CD14-positive monocyte (primary cell): ENCODE measurements around the gene ARMH3. TPM values are rescaled to one million over a fixed set of nuclear protein-coding genes. Genes with fewer than 3 reads are reported as not detected.

ENCODE experiments used
- DNase-seq, 3 donors: peaks; one replicate each; pipeline ENCODE4 v3.0.0-alpha.2; 2011 to 2022
- H2AFZ ChIP-seq: 2 replicates; pipeline ENCODE4 v1.6.0; 2012; ENCODE audit warnings: mild to moderate bottlenecking, low read depth, low read length, inconsistent platforms; ENCODE audit not compliant: insufficient read depth, poor library complexity, severe bottlenecking
- H3K27ac ChIP-seq, 2 donors: 1 replicate in 1 of 2; 2 replicates in 1 of 2; pipeline ENCODE4 v1.5.1; 2012 to 2013; ENCODE audit warnings: low read length in 2 of 2, control low read depth in 1 of 2, inconsistent platforms in 1 of 2, low read depth in 1 of 2, mild to moderate bottlenecking in 1 of 2
- H3K27me3 ChIP-seq, 2 donors: one replicate each; pipeline versions ENCODE4 v1.6.0 to v1.6.1; 2011 to 2013; ENCODE audit warnings: low read length in 2 of 2; ENCODE audit not compliant: control insufficient read depth in 2 of 2, insufficient read depth in 2 of 2
- H3K36me3 ChIP-seq, 2 donors: replicated peaks in 1 of 2; 1 replicate in 1 of 2; 2 replicates in 1 of 2; pipeline versions ENCODE4 v1.5.1 to v1.6.1; 2012 to 2013; ENCODE audit warnings: low read length in 2 of 2, control low read depth in 1 of 2, inconsistent platforms in 1 of 2, mild to moderate bottlenecking in 1 of 2; ENCODE audit not compliant: insufficient read depth in 2 of 2, control insufficient read depth in 1 of 2
- H3K4me1 ChIP-seq, 2 donors: 1 replicate in 1 of 2; 2 replicates in 1 of 2; pipeline versions ENCODE4 v1.5.1 to v1.6.1; 2012 to 2013; ENCODE audit warnings: low read length in 2 of 2, control low read depth in 1 of 2, inconsistent platforms in 1 of 2, mild to moderate bottlenecking in 1 of 2, moderate library complexity in 1 of 2; ENCODE audit not compliant: insufficient read depth in 2 of 2, control insufficient read depth in 1 of 2
- H3K4me2 ChIP-seq: replicated peaks from 2 replicates; pipeline ENCODE3; 2012; ENCODE audit warnings: low read length, moderate library complexity, mild to moderate bottlenecking; ENCODE audit not compliant: poor library complexity, severe bottlenecking; ENCODE audit errors: extremely low read depth
- H3K4me3 ChIP-seq, 3 experiments: fragments of 200-600 bp in 1 of 3; sonication (generic) in 1 of 3; replicated peaks in 1 of 3; 1 replicate in 2 of 3; 2 replicates in 1 of 3; pipeline ENCODE4 v1.5.1; 2011 to 2013; ENCODE audit warnings: low read length in 3 of 3, mild to moderate bottlenecking in 3 of 3, control low read depth in 2 of 3, low read depth in 2 of 3, inconsistent platforms in 1 of 3, moderate library complexity in 1 of 3
- H3K79me2 ChIP-seq: 2 replicates; pipeline ENCODE4 v1.6.0; 2012; ENCODE audit warnings: mild to moderate bottlenecking, control low read depth, inconsistent platforms, low read length, moderate library complexity; ENCODE audit not compliant: insufficient read depth
- H3K9ac ChIP-seq: 2 replicates; pipeline ENCODE4 v1.6.0; 2017; ENCODE audit warnings: low read length, mild to moderate bottlenecking; ENCODE audit not compliant: insufficient read depth, poor library complexity, severe bottlenecking
- H3K9me3 ChIP-seq, 2 donors: replicated peaks in 1 of 2; 1 replicate in 1 of 2; 2 replicates in 1 of 2; pipeline versions ENCODE4 v1.5.1 to v1.6.1; 2012 to 2013; ENCODE audit warnings: low read length in 2 of 2, control low read depth in 1 of 2; ENCODE audit not compliant: control insufficient read depth in 1 of 2, insufficient read depth in 1 of 2
- H4K20me1 ChIP-seq: 2 replicates; pipeline ENCODE4 v1.6.0; 2012; ENCODE audit warnings: mild to moderate bottlenecking, low read length, control low read depth, moderate library complexity; ENCODE audit not compliant: insufficient read depth
- H3K27ac Mint-ChIP-seq, 7 donors: one replicate each; pipeline ENCODE4 v1.8.0; 2020; ENCODE audit warnings: mild to moderate bottlenecking in 7 of 7, mixed read lengths in 7 of 7, moderate library complexity in 6 of 7, inconsistent platforms in 2 of 7
- H3K27me3 Mint-ChIP-seq, 3 donors: one replicate each; pipeline ENCODE4 v1.8.0; 2021 to 2022; ENCODE audit warnings: low read depth in 3 of 3, mild to moderate bottlenecking in 3 of 3, mixed read lengths in 3 of 3, moderate library complexity in 3 of 3, inconsistent platforms in 1 of 3
- H3K36me3 Mint-ChIP-seq, 2 donors: one replicate each; pipeline ENCODE4 v1.8.0; 2020; ENCODE audit warnings: mixed read lengths in 2 of 2, inconsistent platforms in 1 of 2, mild to moderate bottlenecking in 1 of 2
- H3K4me1 Mint-ChIP-seq: one replicate; pipeline ENCODE4 v1.8.0; 2020; ENCODE audit warnings: mild to moderate bottlenecking, mixed read lengths
- H3K4me3 Mint-ChIP-seq, 2 donors: one replicate each; pipeline ENCODE4 v1.8.0; 2020; ENCODE audit warnings: mild to moderate bottlenecking in 2 of 2, mixed read lengths in 2 of 2, moderate library complexity in 1 of 2
- H3K9me3 Mint-ChIP-seq, 7 donors: one replicate each; pipeline ENCODE4 v1.8.0; 2020 to 2022; ENCODE audit warnings: mixed read lengths in 7 of 7, mild to moderate bottlenecking in 6 of 7, moderate library complexity in 6 of 7, inconsistent platforms in 2 of 7
- CTCF ChIP-seq: fragments of 200-600 bp; IDR thresholded peaks from one replicate; pipeline ENCODE4 v1.8.0; 2022; ENCODE audit warnings: antibody characterized with exemption, mild to moderate bottlenecking
- WGBS: methylation state at CpG from one replicate; pipeline ENCODE4 v1.1.5; 2013; ENCODE audit warnings: missing lambda C conversion rate; ENCODE audit not compliant: insufficient coverage; 5-methylcytosine and 5-hydroxymethylcytosine counted together
- intact Hi-C, 2 donors: fragments of 100-400 bp; cut with micrococcal nuclease; formaldehyde crosslinking; loops; one replicate each; pipeline versions ENCODE4 v1.15.0 to v1.15.1; 2023
- polyA plus RNA-seq, 3 donors: library from polyadenylated mRNA; depleted of rRNA in 1 of 3; unstranded in 2 of 3; stranded (reverse) in 1 of 3; fragments of 300-500 nt in 2 of 3; fragments of >200 nt in 1 of 3; fragmentation: Illumina TruSeq in 2 of 3; gene quantifications; 1 replicate in 2 of 3; 2 replicates in 1 of 3; pipeline ENCODE4 v1.2.3, GENCODE V29; 2012 to 2021

ARMH3 gene
- polyA plus RNA-seq, 3 donors = 20.4 to 26.3 (median 22.1) TPM

GRCh38 chr10:101941871-101942270, 114.1 kb downstream of the ARMH3 start:
- Histone ChIP-seq H3K4me1 (peaks cover 13 to 23% of the 10 kb centered on the region in 2 donors), H3K9me3 (no peaks in the 10 kb centered on the region), H2AFZ (no peak overlapping the region), H3K79me2 (no peaks in the 10 kb centered on the region), H4K20me1 (peaks cover 44% of the 10 kb centered on the region), H3K4me2 (no peak overlapping the region), H3K4me3 (no peak overlapping the region), H3K9ac (no peak overlapping the region), H3K36me3 (peaks cover 19 to 72% of the 10 kb centered on the region in 2 donors), H3K27ac (no peak overlapping the region), H3K27me3 (no peaks in the 10 kb centered on the region)
- DNase-seq = no peak
- 75% methylated on average over 1 of the region's 1 CpG for WGBS
- Mint-ChIP-seq H3K36me3 (peaks cover 49 to 77% of the 10 kb centered on the region in 2 donors), H3K27ac (no peak overlapping the region), H3K4me3 (no peak overlapping the region), H3K9me3 (peaks cover 0 to under 1% (median 0%) of the 10 kb centered on the region in 7 donors), H3K4me1 (peaks cover 24% of the 10 kb centered on the region), H3K27me3 (peaks cover 0 to 2% (median 0%) of the 10 kb centered on the region in 3 donors)
- intact Hi-C loops = no loop called here
- TF ChIP-seq CTCF = no peak

GRCh38 chr10:101940916-101941315, 115.1 kb downstream of the ARMH3 start:
- Mint-ChIP-seq H3K27ac (no peak overlapping the region), H3K36me3 (peaks cover 48 to 79% of the 10 kb centered on the region in 2 donors), H3K27me3 (peaks cover 0 to 2% (median 0%) of the 10 kb centered on the region in 3 donors), H3K4me1 (peaks cover 24% of the 10 kb centered on the region), H3K4me3 (no peak overlapping the region), H3K9me3 (no peaks in the 10 kb centered on the region)
- Histone ChIP-seq H3K27me3 (no peaks in the 10 kb centered on the region), H3K36me3 (peaks cover 24 to 80% of the 10 kb centered on the region in 2 donors), H3K4me1 (peaks cover 13 to 23% of the 10 kb centered on the region in 2 donors), H3K9me3 (no peaks in the 10 kb centered on the region), H3K4me3 (no peak overlapping the region), H3K79me2 (no peaks in the 10 kb centered on the region), H3K27ac (no peak overlapping the region), H4K20me1 (peaks cover 47% of the 10 kb centered on the region), H3K9ac (no peak overlapping the region), H3K4me2 (no peak overlapping the region), H2AFZ (no peak overlapping the region)
- intact Hi-C loops = no loop called here
- 100% methylated on average over 1 of the region's 1 CpG for WGBS
- DNase-seq = no peak
- TF ChIP-seq CTCF = no peak
